ENCODE measurements around the gene RAD21L1. TPM values are rescaled to one million over a fixed set of nuclear protein-coding genes. Genes with fewer than 3 reads are reported as not detected.

RAD21L1 gene
- total RNA-seq, 4 donors from 2014 or later, result not detected

- Histone ChIP-seq H3K9me3 (no peaks in the 10 kb centered on the region), H3K27ac (no peak overlapping the region), H3K36me3 (no peaks in the 10 kb centered on the region), H3K4me3 (no peak overlapping the region), H3K27me3 (peaks cover 0 to 31% (median 0%) of the 10 kb centered on the region in 4 donors), H3K4me1 (no peaks in the 10 kb centered on the region)
- DNase-seq, result no peak
- intact Hi-C loops (cut with DNase I), result no loop called here
- no peak for TF ChIP-seq CTCF (IDR thresholded peaks at IDR 0.05)
- no peak for TF ChIP-seq POLR2A (IDR thresholded peaks at IDR 0.05)
- WGBS, 2 donors, result 63 to 81% methylated on average over 3 of the region's 3 CpGs
Observed at GRCh38 chr20:1252416-1252815, 26.6 kb downstream of the RAD21L1 start.

GRCh38 chr20:1254254-1254653, 28.4 kb downstream of the RAD21L1 start:
- H3K27me3 ChIP-seq, result peaks cover 0 to 42% (median 0%) of the 10 kb centered on the region in 4 donors
- DNase-seq, result no peak
- no peaks in the 10 kb centered on the region for H3K9me3 ChIP-seq
- no peak overlapping the region for H3K27ac ChIP-seq
- no peaks in the 10 kb centered on the region for H3K36me3 ChIP-seq
- 53 to 67% methylated on average over 2 of the region's 2 CpGs for WGBS, 2 donors
- no peak for TF ChIP-seq CTCF (IDR thresholded peaks at IDR 0.05)
- TF ChIP-seq POLR2A (IDR thresholded peaks at IDR 0.05), result no peak
- H3K4me1 ChIP-seq, result no peaks in the 10 kb centered on the region
- intact Hi-C loops (cut with DNase I), result no loop called here
- no peak overlapping the region for H3K4me3 ChIP-seq

- 64 to 67% methylated on average over 2 of the region's 2 CpGs for WGBS, 2 donors
- DNase-seq, result no peak
- intact Hi-C loops (cut with DNase I), result no loop called here
- Histone ChIP-seq H3K9me3 (no peaks in the 10 kb centered on the region), H3K27me3 (peaks cover 0 to 46% (median 0%) of the 10 kb centered on the region in 4 donors), H3K4me1 (no peaks in the 10 kb centered on the region), H3K27ac (no peak overlapping the region), H3K4me3 (no peak overlapping the region), H3K36me3 (no peaks in the 10 kb centered on the region)
- TF ChIP-seq POLR2A (IDR thresholded peaks at IDR 0.05), result no peak
- no peak for TF ChIP-seq CTCF (IDR thresholded peaks at IDR 0.05)
Observed at GRCh38 chr20:1255675-1256074, 29.8 kb downstream of the RAD21L1 start.

GRCh38 chr20:1263853-1264252, 38.0 kb downstream of the RAD21L1 start:
- H3K36me3 ChIP-seq, result no peaks in the 10 kb centered on the region
- no peak overlapping the region for H3K4me3 ChIP-seq
- 72 to 100% methylated on average over 1 of the region's 1 CpG for WGBS, 2 donors
- no peaks in the 10 kb centered on the region for H3K9me3 ChIP-seq
- intact Hi-C loops (cut with DNase I), result no loop called here
- no peak for TF ChIP-seq CTCF (IDR thresholded peaks at IDR 0.05)
- TF ChIP-seq POLR2A (IDR thresholded peaks at IDR 0.05), result no peak
- no peak overlapping the region for H3K27ac ChIP-seq
- H3K4me1 ChIP-seq, result peaks cover 0 to 22% (median 5%) of the 10 kb centered on the region in 3 donors
- peaks cover 0 to 11% (median 0%) of the 10 kb centered on the region in 4 donors for H3K27me3 ChIP-seq
- DNase-seq, result no peak

- Histone ChIP-seq H3K4me3 (no peak overlapping the region), H3K4me1 (peaks cover 0 to 22% (median 5%) of the 10 kb centered on the region in 3 donors), H3K27me3 (peaks cover 0 to 11% (median 0%) of the 10 kb centered on the region in 4 donors), H3K36me3 (no peaks in the 10 kb centered on the region), H3K27ac (no peak overlapping the region), H3K9me3 (no peaks in the 10 kb centered on the region)
- WGBS, 2 donors, result 49 to 86% methylated on average over 2 of the region's 2 CpGs
- TF ChIP-seq CTCF (IDR thresholded peaks at IDR 0.05) (no peak), POLR2A (IDR thresholded peaks at IDR 0.05) (no peak)
- DNase-seq, result no peak
- intact Hi-C loops (cut with DNase I), result no loop called here
Observed at GRCh38 chr20:1264727-1265126, 38.9 kb downstream of the RAD21L1 start.
